Right lobe of liver (tissue), 4 donors: ENCODE data around the gene DLG5.

ENCODE experiments used
- POLR2A ChIP-seq: fragments of 450-650 bp; IDR thresholded peaks from one replicate; pipeline ENCODE4 v1.6.1; 2017; ENCODE audit warnings: antibody characterized with exemption, mild to moderate bottlenecking
- TF ChIP-seq, protein P1 (sequence below), 4 donors: fragments of 200-600 bp in 3 of 4; fragments of 450-650 bp in 1 of 4; IDR thresholded peaks; one replicate each; pipeline versions ENCODE4 v1.5.1 to v1.8.0; 2016 to 2022; ENCODE audit warnings: antibody characterized with exemption in 4 of 4, mild to moderate bottlenecking in 2 of 4
- donor health status: DM: no; HTN: no; CAD: no.
- donor health status: DM: no; HTN: no; CAD: no.
- donor health status: DM: no; HTN: yes; CAD: no.

DNA sequence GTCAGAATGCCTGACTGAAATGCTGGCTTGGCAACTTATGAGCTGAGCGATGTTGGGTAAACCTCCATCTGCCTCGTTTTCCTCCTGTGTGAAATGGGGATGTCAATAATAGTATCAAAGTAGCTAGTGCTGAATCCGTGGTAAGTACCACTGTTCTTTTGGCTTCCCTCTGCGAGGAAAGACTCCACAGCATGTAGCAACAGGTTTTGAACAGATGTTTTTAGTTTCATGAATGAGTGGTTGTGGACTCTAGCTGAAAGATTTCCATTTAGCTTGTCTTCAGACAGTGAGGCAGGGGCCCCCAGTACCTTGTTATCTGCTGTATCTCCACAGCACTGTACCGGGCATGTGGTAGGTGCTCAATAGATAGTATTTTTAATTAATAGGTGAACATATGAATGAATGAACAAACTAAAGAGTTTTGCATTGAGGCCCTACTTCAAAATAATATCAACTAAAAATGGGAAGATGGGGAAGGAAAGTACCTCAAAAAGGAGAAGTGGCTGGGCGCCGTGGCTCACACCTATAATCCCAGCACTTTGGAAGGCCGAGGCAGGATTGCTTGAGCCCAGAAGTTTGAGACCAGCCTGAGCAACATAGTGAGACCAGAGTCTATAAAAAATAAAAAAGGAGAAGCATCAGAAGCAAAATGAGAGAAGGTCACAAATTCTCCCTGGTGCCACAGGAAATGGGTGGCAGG lies 5.6 kb upstream of the DLG5 start:
- TF ChIP-seq, protein P1, sequence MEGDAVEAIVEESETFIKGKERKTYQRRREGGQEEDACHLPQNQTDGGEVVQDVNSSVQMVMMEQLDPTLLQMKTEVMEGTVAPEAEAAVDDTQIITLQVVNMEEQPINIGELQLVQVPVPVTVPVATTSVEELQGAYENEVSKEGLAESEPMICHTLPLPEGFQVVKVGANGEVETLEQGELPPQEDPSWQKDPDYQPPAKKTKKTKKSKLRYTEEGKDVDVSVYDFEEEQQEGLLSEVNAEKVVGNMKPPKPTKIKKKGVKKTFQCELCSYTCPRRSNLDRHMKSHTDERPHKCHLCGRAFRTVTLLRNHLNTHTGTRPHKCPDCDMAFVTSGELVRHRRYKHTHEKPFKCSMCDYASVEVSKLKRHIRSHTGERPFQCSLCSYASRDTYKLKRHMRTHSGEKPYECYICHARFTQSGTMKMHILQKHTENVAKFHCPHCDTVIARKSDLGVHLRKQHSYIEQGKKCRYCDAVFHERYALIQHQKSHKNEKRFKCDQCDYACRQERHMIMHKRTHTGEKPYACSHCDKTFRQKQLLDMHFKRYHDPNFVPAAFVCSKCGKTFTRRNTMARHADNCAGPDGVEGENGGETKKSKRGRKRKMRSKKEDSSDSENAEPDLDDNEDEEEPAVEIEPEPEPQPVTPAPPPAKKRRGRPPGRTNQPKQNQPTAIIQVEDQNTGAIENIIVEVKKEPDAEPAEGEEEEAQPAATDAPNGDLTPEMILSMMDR (IDR thresholded peaks at IDR 0.05): no peak
- TF ChIP-seq POLR2A: no peak
